Measurements from ENCODE around the gene CTNNA2.

CTNNA2 gene

GRCh38 chr2:79717364-79718007, 204.6 kb downstream of the CTNNA2 start:
- no peak overlapping the region for H3K9ac ChIP-seq (ENCODE audit: low read length)
- no peak overlapping the region for H3K4me3 ChIP-seq (ENCODE audit: low read length)

DNA sequence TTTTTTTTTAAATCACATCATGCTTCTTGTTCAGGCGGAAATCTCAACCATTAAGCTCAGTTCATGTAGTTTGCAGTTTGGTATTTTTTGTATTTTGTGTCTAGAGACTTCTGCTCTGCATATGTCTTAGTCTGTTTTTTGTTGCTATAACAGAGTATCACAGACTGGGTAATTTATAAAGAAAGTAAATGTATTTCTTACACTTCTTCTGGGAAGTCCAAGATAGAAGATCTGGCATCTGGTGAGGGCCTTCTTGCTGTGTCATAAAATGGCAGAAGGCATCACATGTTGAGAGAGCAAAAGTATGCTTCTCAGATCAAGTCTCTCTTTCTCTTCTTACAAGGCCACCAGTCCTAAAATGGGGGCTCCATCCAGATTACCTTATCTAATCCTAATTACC, 208.2 kb downstream of the CTNNA2 start:
- H3K27me3 ChIP-seq (ENCODE audit: control insufficient read depth, insufficient read depth, low read length) = no peaks in the 10 kb centered on the region
- H3K4me3 ChIP-seq (ENCODE audit: low read length) = no peak overlapping the region
- H3K36me3 ChIP-seq (ENCODE audit: control insufficient read depth, insufficient read depth, low read length) = no peaks in the 10 kb centered on the region
- no peaks in the 10 kb centered on the region for H3K9me3 ChIP-seq (ENCODE audit: control insufficient read depth, low read length)
- H3K4me1 ChIP-seq (ENCODE audit: control insufficient read depth, insufficient read depth, low read length) = no peaks in the 10 kb centered on the region
- H3K9ac ChIP-seq (ENCODE audit: low read length) = no peak overlapping the region

More at GRCh38 chr2:79717364-79718007, 204.6 kb downstream of the CTNNA2 start:
- no peaks in the 10 kb centered on the region for H3K27me3 ChIP-seq (ENCODE audit: control insufficient read depth, insufficient read depth, low read length)
- no peaks in the 10 kb centered on the region for H3K4me1 ChIP-seq (ENCODE audit: control insufficient read depth, insufficient read depth, low read length)
- no peaks in the 10 kb centered on the region for H3K36me3 ChIP-seq (ENCODE audit: control insufficient read depth, insufficient read depth, low read length)
- H3K9me3 ChIP-seq (ENCODE audit: control insufficient read depth, low read length) = no peaks in the 10 kb centered on the region

GRCh38 chr2:79721966-79722365, 209.1 kb downstream of the CTNNA2 start:
- Histone ChIP-seq H3K4me1 (ENCODE audit: control insufficient read depth, insufficient read depth, low read length) (no peaks in the 10 kb centered on the region), H3K36me3 (ENCODE audit: control insufficient read depth, insufficient read depth, low read length) (no peaks in the 10 kb centered on the region)

DNA sequence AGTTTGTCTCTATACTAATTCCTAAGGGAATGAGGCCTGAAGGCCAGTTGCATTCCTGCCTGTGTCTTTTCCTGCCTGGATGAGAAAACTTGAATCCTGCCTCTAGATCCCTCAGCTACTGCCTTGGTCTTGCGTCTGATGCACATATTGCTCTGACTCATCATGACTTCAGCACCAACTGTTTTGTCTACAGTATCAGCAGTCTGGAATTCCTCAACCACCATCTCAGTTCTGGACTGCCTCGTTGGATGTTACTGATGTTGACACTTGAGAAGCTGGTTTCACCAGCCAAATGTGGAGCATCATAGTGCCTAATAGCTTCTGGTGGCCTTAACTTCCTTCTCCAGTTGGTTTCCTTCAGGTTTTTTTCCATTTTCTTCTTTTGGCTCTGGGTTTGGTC, 211.0 kb downstream of the CTNNA2 start:
- no peaks in the 10 kb centered on the region for H3K36me3 ChIP-seq (ENCODE audit: control insufficient read depth, insufficient read depth, low read length)
- H3K4me3 ChIP-seq (ENCODE audit: low read length) = no peak overlapping the region
- H3K27me3 ChIP-seq (ENCODE audit: control insufficient read depth, insufficient read depth, low read length) = no peaks in the 10 kb centered on the region
- H3K4me1 ChIP-seq (ENCODE audit: control insufficient read depth, insufficient read depth, low read length) = no peaks in the 10 kb centered on the region
- no peaks in the 10 kb centered on the region for H3K9me3 ChIP-seq (ENCODE audit: control insufficient read depth, low read length)
- H3K9ac ChIP-seq (ENCODE audit: low read length) = no peak overlapping the region

More at GRCh38 chr2:79721966-79722365, 209.1 kb downstream of the CTNNA2 start:
- H3K4me3 ChIP-seq (ENCODE audit: low read length) = no peak overlapping the region
- H3K9me3 ChIP-seq (ENCODE audit: control insufficient read depth, low read length) = no peaks in the 10 kb centered on the region
- no peak overlapping the region for H3K9ac ChIP-seq (ENCODE audit: low read length)
- no peaks in the 10 kb centered on the region for H3K27me3 ChIP-seq (ENCODE audit: control insufficient read depth, insufficient read depth, low read length)

GRCh38 chr2:79729532-79729931, 216.7 kb downstream of the CTNNA2 start:
- Histone ChIP-seq H3K9ac (ENCODE audit: low read length) (no peak overlapping the region), H3K4me1 (ENCODE audit: control insufficient read depth, insufficient read depth, low read length) (no peaks in the 10 kb centered on the region), H3K36me3 (ENCODE audit: control insufficient read depth, insufficient read depth, low read length) (no peaks in the 10 kb centered on the region), H3K9me3 (ENCODE audit: control insufficient read depth, low read length) (no peaks in the 10 kb centered on the region), H3K27me3 (ENCODE audit: control insufficient read depth, insufficient read depth, low read length) (no peaks in the 10 kb centered on the region), H3K4me3 (ENCODE audit: low read length) (no peak overlapping the region)

DNA sequence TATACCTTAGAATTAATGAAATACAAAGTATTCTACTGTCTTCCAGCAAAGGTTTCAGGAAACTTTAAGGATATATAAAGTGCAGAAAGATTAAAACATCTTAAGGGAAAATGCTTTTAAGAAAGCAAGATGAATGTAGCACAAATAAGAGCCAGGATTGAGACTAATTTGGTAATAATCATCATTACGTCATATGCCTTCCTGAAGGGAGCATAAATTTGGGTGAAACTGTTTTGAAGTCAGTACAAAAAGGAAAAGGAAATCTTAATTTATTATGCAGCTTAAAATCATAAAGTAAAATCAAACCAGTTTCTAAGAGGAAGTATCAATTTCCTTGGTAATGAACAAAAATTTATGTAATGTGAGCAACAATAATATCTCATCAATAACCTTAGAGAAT, 221.7 kb downstream of the CTNNA2 start:
- H3K9ac ChIP-seq (ENCODE audit: low read length) = no peak overlapping the region

GRCh38 chr2:79740879-79741443, 228.1 kb downstream of the CTNNA2 start:
- Histone ChIP-seq H3K9me3 (ENCODE audit: control insufficient read depth, low read length) (no peaks in the 10 kb centered on the region), H3K27me3 (ENCODE audit: control insufficient read depth, insufficient read depth, low read length) (no peaks in the 10 kb centered on the region), H3K4me1 (ENCODE audit: control insufficient read depth, insufficient read depth, low read length) (no peaks in the 10 kb centered on the region), H3K4me3 (ENCODE audit: low read length) (no peak overlapping the region), H3K36me3 (ENCODE audit: control insufficient read depth, insufficient read depth, low read length) (no peaks in the 10 kb centered on the region), H3K9ac (ENCODE audit: low read length) (no peak overlapping the region)

More for the DNA sequence above, 221.7 kb downstream of the CTNNA2 start:
- Histone ChIP-seq H3K36me3 (ENCODE audit: control insufficient read depth, insufficient read depth, low read length) (no peaks in the 10 kb centered on the region), H3K9me3 (ENCODE audit: control insufficient read depth, low read length) (no peaks in the 10 kb centered on the region), H3K4me3 (ENCODE audit: low read length) (no peak overlapping the region), H3K4me1 (ENCODE audit: control insufficient read depth, insufficient read depth, low read length) (no peaks in the 10 kb centered on the region), H3K27me3 (ENCODE audit: control insufficient read depth, insufficient read depth, low read length) (no peaks in the 10 kb centered on the region)

DNA sequence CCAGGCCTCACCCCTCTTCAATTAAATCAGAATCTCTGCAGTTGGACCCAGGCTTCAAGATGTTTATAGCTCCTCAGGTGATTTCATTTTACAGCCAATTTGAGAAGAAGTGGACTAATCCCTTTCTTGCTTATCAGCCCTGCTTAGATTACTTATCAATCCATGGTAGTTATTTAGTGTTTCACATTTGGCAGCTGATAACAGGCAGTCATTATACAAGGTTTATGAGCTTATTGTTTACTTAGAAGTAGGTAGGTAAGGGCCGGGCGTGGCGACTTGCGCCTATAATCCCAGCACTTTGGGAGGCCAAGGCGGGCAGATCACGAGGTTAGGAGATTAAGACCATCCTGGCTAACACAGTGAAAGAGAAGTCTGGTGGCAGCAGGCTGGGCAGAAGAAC, 237.5 kb downstream of the CTNNA2 start:
- no peaks in the 10 kb centered on the region for H3K9me3 ChIP-seq (ENCODE audit: control insufficient read depth, low read length)
- no peak overlapping the region for H3K9ac ChIP-seq (ENCODE audit: low read length)
- no peak overlapping the region for H3K4me3 ChIP-seq (ENCODE audit: low read length)
- no peaks in the 10 kb centered on the region for H3K4me1 ChIP-seq (ENCODE audit: control insufficient read depth, insufficient read depth, low read length)
- no peaks in the 10 kb centered on the region for H3K36me3 ChIP-seq (ENCODE audit: control insufficient read depth, insufficient read depth, low read length)
- no peaks in the 10 kb centered on the region for H3K27me3 ChIP-seq (ENCODE audit: control insufficient read depth, insufficient read depth, low read length)

DNA sequence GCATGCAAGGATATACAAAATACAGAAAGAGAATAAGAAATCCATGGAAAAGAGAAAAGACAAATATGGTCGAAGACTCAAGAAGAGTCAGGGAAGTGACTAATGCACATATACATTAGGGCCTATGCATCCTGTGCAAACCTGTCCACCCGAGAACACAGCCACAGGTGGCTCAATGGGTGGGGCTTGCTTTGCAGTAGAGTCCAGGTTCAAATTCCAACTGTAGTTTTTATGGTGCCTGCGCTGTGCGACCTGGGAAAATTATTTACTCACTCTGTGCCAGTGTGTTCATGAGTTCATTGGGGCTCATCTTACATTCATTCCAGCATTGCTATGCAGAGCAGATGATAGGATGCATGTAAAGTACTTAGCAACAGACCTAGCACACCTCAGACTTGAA, 244.7 kb downstream of the CTNNA2 start:
- no peaks in the 10 kb centered on the region for H3K9me3 ChIP-seq (ENCODE audit: control insufficient read depth, low read length)
- H3K4me1 ChIP-seq (ENCODE audit: control insufficient read depth, insufficient read depth, low read length) = no peaks in the 10 kb centered on the region
- no peaks in the 10 kb centered on the region for H3K27me3 ChIP-seq (ENCODE audit: control insufficient read depth, insufficient read depth, low read length)
- H3K4me3 ChIP-seq (ENCODE audit: low read length) = no peak overlapping the region
- H3K36me3 ChIP-seq (ENCODE audit: control insufficient read depth, insufficient read depth, low read length) = no peaks in the 10 kb centered on the region
- H3K9ac ChIP-seq (ENCODE audit: low read length) = no peak overlapping the region

GRCh38 chr2:79758042-79758441, 245.2 kb downstream of the CTNNA2 start:
- H3K27me3 ChIP-seq (ENCODE audit: control insufficient read depth, insufficient read depth, low read length) = no peaks in the 10 kb centered on the region
- H3K4me3 ChIP-seq (ENCODE audit: low read length) = no peak overlapping the region
- H3K4me1 ChIP-seq (ENCODE audit: control insufficient read depth, insufficient read depth, low read length) = no peaks in the 10 kb centered on the region
- H3K9me3 ChIP-seq (ENCODE audit: control insufficient read depth, low read length) = no peaks in the 10 kb centered on the region
- no peaks in the 10 kb centered on the region for H3K36me3 ChIP-seq (ENCODE audit: control insufficient read depth, insufficient read depth, low read length)
- H3K9ac ChIP-seq (ENCODE audit: low read length) = no peak overlapping the region

DNA sequence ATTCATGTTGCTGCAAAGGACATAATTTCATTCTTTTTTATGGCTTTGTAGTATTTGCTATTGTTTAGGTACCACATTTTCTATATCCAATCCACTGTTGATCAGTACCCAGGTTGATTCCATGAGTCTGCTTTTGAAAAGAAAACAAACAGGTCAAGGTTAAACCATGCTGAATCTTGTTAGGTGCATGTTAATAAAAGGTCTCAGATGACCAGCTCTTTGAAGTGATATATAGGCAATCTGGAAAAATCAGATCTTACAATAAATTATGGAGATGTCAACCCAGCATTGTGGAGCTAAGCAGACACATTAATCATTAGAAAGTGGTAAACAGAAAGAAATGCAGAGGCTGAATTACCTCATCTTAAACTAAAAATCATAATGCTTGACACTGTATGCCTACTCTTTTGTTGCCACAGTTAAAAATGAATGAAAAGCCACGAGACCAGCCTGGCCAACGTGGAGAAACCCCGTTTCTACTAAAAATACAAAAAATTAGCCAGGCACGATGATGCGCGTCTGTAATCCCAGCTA, 246.0 kb downstream of the CTNNA2 start:
- no peak overlapping the region for H3K4me3 ChIP-seq (ENCODE audit: low read length)
- no peaks in the 10 kb centered on the region for H3K9me3 ChIP-seq (ENCODE audit: control insufficient read depth, low read length)
- no peak overlapping the region for H3K9ac ChIP-seq (ENCODE audit: low read length)
- H3K27me3 ChIP-seq (ENCODE audit: control insufficient read depth, insufficient read depth, low read length) = no peaks in the 10 kb centered on the region
- H3K4me1 ChIP-seq (ENCODE audit: control insufficient read depth, insufficient read depth, low read length) = no peaks in the 10 kb centered on the region
- no peaks in the 10 kb centered on the region for H3K36me3 ChIP-seq (ENCODE audit: control insufficient read depth, insufficient read depth, low read length)

DNA sequence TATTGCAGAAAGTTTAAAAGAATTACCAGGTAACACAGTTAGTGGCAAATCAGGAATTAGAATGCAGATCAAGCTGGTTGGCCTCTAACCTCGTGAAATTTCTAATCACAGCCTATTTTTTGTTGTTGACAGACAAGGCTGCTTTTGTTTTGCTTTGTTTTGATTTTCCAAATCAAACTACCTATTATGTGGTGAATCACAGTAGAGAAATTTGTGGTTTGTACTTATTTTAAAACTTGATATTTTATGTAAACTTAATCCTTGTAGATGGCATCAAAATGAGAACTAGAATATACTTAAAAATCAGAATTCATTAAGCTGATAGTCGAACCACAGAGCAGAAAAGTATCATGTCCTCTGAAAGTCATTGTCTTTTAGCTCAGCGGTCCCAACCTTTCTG, 258.1 kb downstream of the CTNNA2 start:
- Histone ChIP-seq H3K27me3 (ENCODE audit: control insufficient read depth, insufficient read depth, low read length) (no peaks in the 10 kb centered on the region), H3K4me3 (ENCODE audit: low read length) (no peak overlapping the region), H3K4me1 (ENCODE audit: control insufficient read depth, insufficient read depth, low read length) (no peaks in the 10 kb centered on the region), H3K9me3 (ENCODE audit: control insufficient read depth, low read length) (no peaks in the 10 kb centered on the region), H3K36me3 (ENCODE audit: control insufficient read depth, insufficient read depth, low read length) (no peaks in the 10 kb centered on the region), H3K9ac (ENCODE audit: low read length) (no peak overlapping the region)

Data from mucosa of stomach (tissue), 1 donor.